ENCODE results near the gene PCNX1. TPM values are rescaled to one million over a fixed set of nuclear protein-coding genes. Genes with fewer than 3 reads are reported as not detected.
"Not testable (repeated sequence)": the region's sequence is repeated elsewhere in the genome, so short reads cannot be mapped to it uniquely, and the experiment has no call there.

The PCNX1 gene
- polyA plus RNA-seq, 1 donor from 2014 or later = 5.6 TPM

DNA sequence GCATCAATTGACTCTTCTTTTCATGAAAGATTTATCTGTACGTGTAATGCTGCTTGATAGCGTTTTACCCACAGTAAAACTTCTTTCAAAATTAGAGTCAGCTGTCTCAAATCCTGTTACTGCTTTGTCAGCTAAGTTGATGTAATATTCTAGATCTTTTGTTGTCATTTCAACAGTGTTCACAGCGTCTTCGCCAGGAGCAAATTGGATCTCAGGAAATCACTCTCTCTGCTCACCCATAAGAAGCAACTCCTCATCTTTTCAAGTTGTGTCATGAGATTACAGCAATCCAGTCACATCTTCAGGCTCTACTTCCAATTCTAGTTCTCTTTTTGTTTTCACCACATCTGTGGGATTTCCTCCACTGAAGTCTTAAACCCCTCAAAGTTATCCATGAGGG lies 9.5 kb downstream of the PCNX1 start:
- Mint-ChIP-seq H3K36me3 (peaks cover 4% of the 10 kb centered on the region), H3K4me1 (peaks cover 36 to 56% (median 50%) of the 10 kb centered on the region in 3 donors), H3K27me3 (no peaks in the 10 kb centered on the region), H3K4me3 (peak overlapping the region in 1 of 4 donors; percentile 5), H3K9me3 (no peaks in the 10 kb centered on the region), H3K27ac (peak overlapping the region; percentile 2 to 84 (median 54))

DNA sequence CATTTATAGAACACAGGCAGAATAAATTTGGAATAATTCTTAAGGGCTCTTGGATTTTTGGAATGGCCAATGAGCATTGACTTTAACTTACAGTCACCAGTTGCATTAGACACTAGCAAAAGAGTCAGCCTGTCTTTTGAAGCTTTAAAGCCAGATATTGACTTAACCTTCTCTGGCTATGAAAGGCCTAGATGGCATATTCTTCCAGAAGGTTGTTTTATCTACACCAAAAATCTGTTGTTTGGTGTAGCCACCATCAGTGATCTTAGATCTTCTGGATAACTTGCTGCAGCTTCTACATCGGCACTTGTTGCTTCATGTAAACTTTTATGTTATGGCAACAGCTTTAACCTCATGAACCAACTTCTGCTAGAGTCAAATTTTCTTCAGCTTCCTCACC lies 10.4 kb downstream of the PCNX1 start:
- Mint-ChIP-seq H3K27ac (peak overlapping the region in 1 of 3 donors; percentile 84), H3K4me3 (peak overlapping the region in 1 of 4 donors; percentile 5), H3K36me3 (peaks cover 4% of the 10 kb centered on the region), H3K4me1 (peaks cover 36 to 56% (median 49%) of the 10 kb centered on the region in 3 donors), H3K27me3 (no peaks in the 10 kb centered on the region), H3K9me3 (no peaks in the 10 kb centered on the region)

DNA sequence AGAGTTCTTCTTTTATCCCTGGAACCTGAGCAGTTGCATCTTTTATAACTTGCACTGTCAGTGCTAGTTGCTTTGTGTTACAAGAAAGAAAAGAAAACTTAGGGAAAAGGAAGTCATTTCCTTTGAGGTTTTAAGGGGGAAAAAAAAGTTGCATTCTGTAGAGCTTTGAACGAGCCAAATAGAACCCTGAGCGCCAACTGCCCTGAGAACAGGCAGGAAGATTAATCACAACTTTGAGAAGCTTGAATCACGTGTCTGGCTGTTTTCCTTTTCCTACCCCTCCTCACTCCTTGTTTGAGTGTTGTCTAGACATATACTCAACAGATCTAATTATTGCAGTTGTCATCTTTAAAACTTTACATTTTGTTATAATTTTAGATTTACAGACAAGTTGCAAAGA lies 12.5 kb downstream of the PCNX1 start:
- peak overlapping the region in 1 of 4 donors; percentile 21 for H3K4me3 Mint-ChIP-seq
- no peaks in the 10 kb centered on the region for H3K27me3 Mint-ChIP-seq
- H3K4me1 Mint-ChIP-seq = peaks cover 45 to 63% (median 55%) of the 10 kb centered on the region in 3 donors
- no peaks in the 10 kb centered on the region for H3K9me3 Mint-ChIP-seq
- peaks cover 4% of the 10 kb centered on the region for H3K36me3 Mint-ChIP-seq
- no peak overlapping the region for H3K27ac Mint-ChIP-seq

DNA sequence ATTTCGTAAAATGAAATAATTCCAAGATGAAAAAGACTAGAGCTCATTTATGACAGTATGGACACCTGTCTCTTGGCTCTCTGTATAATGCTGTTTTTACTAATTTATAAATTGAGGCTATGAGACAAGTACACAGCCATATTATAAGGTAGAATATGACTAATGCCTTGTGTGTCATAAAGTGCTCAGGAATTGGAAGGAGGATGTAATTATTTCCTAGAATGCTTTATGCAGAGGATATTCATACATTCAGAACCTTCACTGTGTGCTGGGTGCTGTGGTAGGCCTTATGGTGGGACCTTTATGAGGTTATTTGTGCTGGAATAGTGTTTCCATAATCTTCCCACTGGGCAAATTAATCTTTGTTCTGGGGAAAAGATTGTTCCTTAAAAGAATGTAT lies 13.3 kb downstream of the PCNX1 start:
- H3K27ac Mint-ChIP-seq = no peak overlapping the region

DNA sequence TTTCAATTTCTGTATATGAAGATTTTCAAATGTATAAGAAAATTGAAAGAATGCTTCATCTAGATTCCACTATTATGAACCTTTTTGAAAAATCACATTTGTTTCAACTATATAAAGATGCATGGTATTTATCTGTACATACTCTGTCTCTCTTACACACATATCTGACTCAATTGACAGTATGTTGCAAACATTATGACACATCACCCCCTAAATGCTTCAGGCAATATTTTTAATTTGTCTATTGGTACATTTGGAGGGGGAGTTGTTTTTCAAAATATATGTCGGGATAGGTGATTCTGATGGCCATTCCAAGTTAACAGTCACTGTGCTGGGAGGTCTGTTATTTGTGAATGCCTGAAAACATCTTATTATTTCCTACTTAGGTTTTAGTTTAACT lies 14.4 kb downstream of the PCNX1 start:
- peaks cover 4% of the 10 kb centered on the region for H3K36me3 Mint-ChIP-seq
- no peak overlapping the region for H3K4me3 Mint-ChIP-seq
- peaks cover 43 to 65% (median 57%) of the 10 kb centered on the region in 3 donors for H3K4me1 Mint-ChIP-seq
- H3K27me3 Mint-ChIP-seq = no peaks in the 10 kb centered on the region
- H3K9me3 Mint-ChIP-seq = no peaks in the 10 kb centered on the region
- H3K27ac Mint-ChIP-seq = no peak overlapping the region

More for the DNA sequence above, 13.3 kb downstream of the PCNX1 start:
- Mint-ChIP-seq H3K4me3 (no peak overlapping the region), H3K9me3 (no peaks in the 10 kb centered on the region), H3K4me1 (peaks cover 45 to 63% (median 55%) of the 10 kb centered on the region in 3 donors), H3K27me3 (no peaks in the 10 kb centered on the region), H3K36me3 (peaks cover 4% of the 10 kb centered on the region)

DNA sequence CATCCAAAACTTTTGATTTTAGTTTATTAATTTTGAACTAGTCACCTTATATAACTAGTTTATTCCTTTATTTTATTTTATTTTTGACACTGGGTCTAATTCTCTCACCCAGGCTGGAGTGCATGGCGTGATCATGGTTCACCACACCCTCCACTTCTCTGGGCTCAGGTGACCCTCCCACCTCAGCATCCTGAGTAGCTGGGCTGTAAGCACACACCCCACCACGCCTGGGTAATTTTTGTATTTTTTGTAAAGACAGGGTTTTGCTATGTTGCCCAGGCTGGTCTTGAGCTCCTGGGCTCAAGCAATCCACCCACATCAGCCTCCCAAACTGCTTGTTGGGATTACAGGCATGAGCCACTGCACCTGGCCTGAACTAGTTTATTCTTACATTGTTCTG lies 17.3 kb downstream of the PCNX1 start:
- peaks cover 35 to 56% (median 45%) of the 10 kb centered on the region in 3 donors for H3K4me1 Mint-ChIP-seq
- H3K36me3 Mint-ChIP-seq = no peaks in the 10 kb centered on the region
- H3K27ac Mint-ChIP-seq = no peak overlapping the region
- no peaks in the 10 kb centered on the region for H3K9me3 Mint-ChIP-seq
- no peaks in the 10 kb centered on the region for H3K27me3 Mint-ChIP-seq
- H3K4me3 Mint-ChIP-seq = peak overlapping the region in 1 of 4 donors; percentile 55

DNA sequence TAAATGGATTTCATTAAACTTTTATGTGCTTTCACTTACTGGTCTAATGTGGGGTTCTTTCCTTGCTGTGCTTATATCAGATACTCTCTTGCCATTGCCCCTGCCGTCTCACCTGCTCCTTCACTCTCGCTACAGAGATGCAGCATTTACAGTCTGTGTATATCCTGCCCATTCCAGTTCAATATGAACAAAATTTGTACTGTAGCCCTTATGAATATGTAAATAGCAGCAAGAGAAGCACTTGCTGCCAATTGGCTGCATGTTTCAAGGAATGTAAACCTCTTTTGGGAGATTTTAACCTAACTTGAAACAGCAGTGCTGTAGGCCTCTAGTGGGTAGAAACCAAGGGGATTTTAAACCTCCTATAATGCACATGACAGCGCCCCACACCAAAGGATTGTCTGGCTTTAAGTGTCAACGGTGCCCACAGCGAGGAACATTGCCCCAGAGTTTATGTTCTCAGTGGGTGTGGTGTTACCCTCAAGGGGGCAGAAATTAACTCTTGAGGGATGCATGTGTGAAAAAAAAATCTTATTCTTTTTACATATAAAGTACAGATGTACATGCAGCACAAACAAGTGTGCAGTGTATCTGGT lies 19.1 kb downstream of the PCNX1 start:
- Mint-ChIP-seq H3K36me3 (no peaks in the 10 kb centered on the region), H3K27me3 (no peaks in the 10 kb centered on the region), H3K4me3 (peak overlapping the region in 1 of 4 donors; percentile 50), H3K4me1 (peaks cover 27 to 38% (median 37%) of the 10 kb centered on the region in 3 donors), H3K27ac (no peak overlapping the region), H3K9me3 (no peaks in the 10 kb centered on the region)

DNA sequence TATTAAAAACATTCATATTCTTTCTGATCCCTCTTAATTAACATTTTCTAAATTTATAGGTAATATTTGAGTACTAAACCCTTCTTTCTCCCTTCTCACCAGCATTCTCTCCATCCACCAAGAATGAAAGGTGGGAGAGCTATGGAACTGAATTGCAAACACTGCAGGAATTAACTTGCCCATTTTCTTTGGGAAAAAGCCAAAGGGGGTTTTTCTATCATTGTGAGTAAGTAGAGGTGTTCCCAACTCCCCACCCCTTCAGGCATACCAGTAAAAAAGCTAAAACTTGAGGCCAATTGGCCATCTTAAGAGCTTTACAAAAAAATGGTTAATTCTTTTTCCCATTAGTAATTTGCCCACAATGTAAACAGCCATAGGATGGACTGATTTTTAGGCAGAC lies 23.7 kb downstream of the PCNX1 start:
- Mint-ChIP-seq H3K4me1 (peaks cover 21 to 40% (median 33%) of the 10 kb centered on the region in 3 donors), H3K27ac (no peak overlapping the region), H3K27me3 (no peaks in the 10 kb centered on the region)

DNA sequence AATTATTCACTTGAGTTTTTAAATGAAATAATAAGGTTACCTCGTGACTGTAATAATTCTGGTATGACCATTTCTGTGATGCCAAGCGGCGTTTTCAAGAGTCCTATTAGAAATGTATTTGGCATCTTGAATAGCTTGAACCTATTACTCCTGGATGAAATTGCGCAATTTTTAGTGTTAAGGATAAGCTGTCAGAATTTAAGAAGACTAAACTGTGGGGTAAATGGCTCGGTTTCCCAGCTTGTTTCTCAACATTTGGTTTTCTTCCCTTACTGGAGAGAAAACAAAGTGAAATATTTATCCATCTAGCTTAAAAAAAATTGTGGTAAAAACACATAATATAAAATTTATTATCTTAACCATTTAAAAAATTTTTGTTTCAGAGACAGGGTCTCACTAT lies 26.8 kb downstream of the PCNX1 start:
- Mint-ChIP-seq H3K27me3 (no peaks in the 10 kb centered on the region), H3K27ac (no peak overlapping the region), H3K9me3 (no peaks in the 10 kb centered on the region), H3K4me1 (peaks cover 20 to 31% (median 30%) of the 10 kb centered on the region in 3 donors), H3K36me3 (no peaks in the 10 kb centered on the region), H3K4me3 (no peak overlapping the region)

More for the DNA sequence above, 23.7 kb downstream of the PCNX1 start:
- no peak overlapping the region for H3K4me3 Mint-ChIP-seq
- H3K9me3 Mint-ChIP-seq = no peaks in the 10 kb centered on the region
- H3K36me3 Mint-ChIP-seq = no peaks in the 10 kb centered on the region

DNA sequence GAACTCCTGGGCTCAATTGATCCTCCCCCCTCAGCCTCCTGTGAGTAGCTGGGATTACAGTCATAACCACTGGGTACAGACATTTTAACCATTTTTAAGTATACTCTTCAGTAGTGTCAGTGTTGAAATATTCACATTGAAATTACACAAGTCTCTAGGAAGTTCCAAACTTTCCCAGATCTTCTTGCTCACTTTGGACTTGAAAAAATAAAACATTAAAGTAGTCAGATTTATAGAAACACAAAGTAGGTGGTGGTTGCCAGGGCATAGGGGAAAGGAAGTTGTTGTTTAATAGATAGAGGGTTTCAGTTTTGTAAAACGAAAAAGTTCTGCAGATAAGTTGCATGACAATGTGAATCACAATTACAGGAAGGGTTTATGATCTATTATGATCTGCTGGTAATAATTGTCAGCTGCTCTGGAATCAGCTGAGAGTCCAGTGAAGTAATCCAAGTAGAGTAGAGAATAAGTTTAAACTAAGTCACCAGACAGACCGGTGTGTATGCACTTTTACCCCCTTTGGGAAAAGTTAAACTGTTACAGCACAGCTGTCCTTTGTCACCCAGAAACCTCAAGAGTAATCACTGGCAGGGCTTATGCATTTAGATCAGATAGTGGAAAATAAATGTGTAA lies 27.4 kb downstream of the PCNX1 start:
- Mint-ChIP-seq H3K4me3 (peak overlapping the region in 1 of 4 donors; percentile 9), H3K36me3 (peaks cover 2% of the 10 kb centered on the region), H3K4me1 (peaks cover 26 to 31% (median 27%) of the 10 kb centered on the region in 3 donors), H3K27ac (peak overlapping the region; percentile 14 to 72 (median 44)), H3K9me3 (peaks cover 0 to 3% (median 0%) of the 10 kb centered on the region in 3 donors), H3K27me3 (no peaks in the 10 kb centered on the region)

DNA sequence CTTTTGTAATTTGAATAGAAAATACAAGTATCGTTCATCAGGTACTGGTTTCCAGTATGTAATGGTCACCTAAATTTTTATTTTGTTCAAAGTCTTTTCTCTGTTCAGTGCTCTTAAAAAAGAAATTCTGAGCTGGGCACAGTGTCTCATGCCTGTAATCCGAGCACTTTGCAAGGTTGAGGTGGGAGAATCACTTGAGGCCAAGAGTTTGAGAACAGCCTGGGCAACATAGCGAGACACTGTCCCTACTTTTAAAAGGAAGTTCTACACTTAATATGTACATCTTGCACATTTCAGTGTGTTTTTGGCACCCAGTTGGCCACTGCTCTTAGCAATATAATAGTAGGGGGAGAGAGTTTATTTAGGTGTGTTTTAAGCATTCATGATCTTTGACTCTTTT lies 27.9 kb downstream of the PCNX1 start:
- Mint-ChIP-seq H3K27ac (no peak overlapping the region), H3K9me3 (peaks cover 0 to 3% (median 0%) of the 10 kb centered on the region in 3 donors), H3K4me1 (peaks cover 25 to 30% (median 27%) of the 10 kb centered on the region in 3 donors), H3K36me3 (peaks cover 2% of the 10 kb centered on the region), H3K4me3 (no peak overlapping the region), H3K27me3 (no peaks in the 10 kb centered on the region)

DNA sequence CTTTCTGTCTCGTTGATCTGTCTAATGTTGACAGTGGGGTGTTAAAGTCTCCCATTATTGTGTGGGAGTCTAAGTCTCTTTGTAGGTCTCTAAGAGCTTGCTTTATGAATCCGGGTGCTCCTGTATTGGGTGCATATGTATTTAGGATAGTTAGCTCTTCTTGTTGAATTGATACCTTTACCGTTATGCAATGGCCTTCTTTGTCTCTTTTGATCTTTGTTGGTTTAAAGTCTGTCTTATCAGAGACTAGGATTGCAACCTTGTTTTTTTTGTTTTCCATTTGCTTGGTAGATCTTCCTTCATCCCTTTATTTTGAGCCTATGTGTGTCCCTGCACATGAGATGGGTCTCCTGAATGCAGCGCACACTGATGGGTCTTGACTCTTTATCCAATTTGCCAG lies 32.4 kb downstream of the PCNX1 start:
- H3K36me3 Mint-ChIP-seq = peaks cover 19% of the 10 kb centered on the region
- peak overlapping the region in 1 of 4 donors; percentile 0 for H3K4me3 Mint-ChIP-seq
- H3K4me1 Mint-ChIP-seq = peaks cover 18 to 20% (median 19%) of the 10 kb centered on the region in 3 donors
- H3K9me3 Mint-ChIP-seq = peaks cover 5 to 17% (median 16%) of the 10 kb centered on the region in 3 donors
- not testable (repeated sequence) for H3K27me3 Mint-ChIP-seq
- peak overlapping the region in 1 of 3 donors; percentile 65 for H3K27ac Mint-ChIP-seq

DNA sequence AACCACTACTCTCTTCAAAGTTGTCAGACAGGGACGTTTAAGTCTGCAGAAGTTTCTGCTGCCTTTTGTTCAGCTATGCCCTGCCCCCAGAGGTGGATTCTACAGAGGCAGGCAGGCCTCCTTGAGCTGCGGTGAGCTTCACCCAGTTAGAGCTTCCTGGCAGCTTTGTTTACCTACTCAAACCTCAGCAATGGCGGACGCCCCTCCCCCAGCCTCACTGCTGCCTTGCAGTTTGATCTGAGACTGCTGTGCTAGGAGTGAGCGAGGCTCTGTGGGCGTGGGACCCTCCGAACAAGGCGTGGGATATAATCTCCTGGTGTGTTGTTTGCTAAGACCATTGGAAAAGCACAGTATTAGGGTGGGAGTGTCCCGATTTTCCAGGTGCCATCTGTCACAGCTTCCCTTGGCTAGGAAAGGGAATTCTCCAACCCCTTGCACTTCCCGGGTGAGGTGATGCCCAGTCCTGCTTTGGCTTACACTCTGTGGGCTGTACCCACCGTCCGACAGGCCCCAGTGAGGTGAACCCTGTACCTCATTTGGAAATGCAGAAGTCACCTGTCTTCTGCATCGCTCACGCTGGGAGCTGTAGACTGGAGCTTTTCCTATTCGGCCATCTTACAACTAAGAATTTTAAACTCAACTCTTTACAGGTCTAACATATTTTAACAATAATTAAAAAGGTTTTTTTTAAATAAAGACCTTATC lies 34.5 kb downstream of the PCNX1 start:
- Mint-ChIP-seq H3K36me3 (peaks cover 21% of the 10 kb centered on the region), H3K9me3 (peaks cover 6 to 26% (median 17%) of the 10 kb centered on the region in 3 donors), H3K4me3 (peak overlapping the region in 2 of 4 donors; percentile 71 to 81), H3K4me1 (peaks cover 10 to 15% (median 13%) of the 10 kb centered on the region in 3 donors)
- H3K27ac Mint-ChIP-seq, H3K27me3 Mint-ChIP-seq: not testable (repeated sequence)

DNA sequence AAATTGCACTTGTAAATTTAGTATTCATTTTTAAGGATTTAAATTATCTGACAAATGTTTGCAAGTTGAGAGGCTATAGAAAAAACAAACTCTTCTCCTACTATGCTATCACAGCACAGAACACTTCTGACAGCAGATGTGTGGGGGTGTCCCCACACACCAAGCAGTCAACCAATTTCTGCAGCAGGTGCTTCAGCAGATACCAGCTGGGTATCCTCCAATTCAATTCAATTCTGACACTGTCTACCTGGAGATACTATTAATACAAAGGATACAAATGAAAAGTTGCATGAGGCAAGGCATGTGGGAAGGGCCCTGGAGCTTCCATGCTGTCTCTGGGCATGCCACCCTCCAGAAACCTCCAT lies 35.1 kb downstream of the PCNX1 start:
- H3K36me3 Mint-ChIP-seq = peaks cover 26% of the 10 kb centered on the region
- no peak overlapping the region for H3K4me3 Mint-ChIP-seq
- peaks cover 7 to 32% (median 20%) of the 10 kb centered on the region in 3 donors for H3K9me3 Mint-ChIP-seq
- H3K4me1 Mint-ChIP-seq = peaks cover 10 to 15% (median 12%) of the 10 kb centered on the region in 3 donors
- no peaks in the 10 kb centered on the region for H3K27me3 Mint-ChIP-seq
- H3K27ac Mint-ChIP-seq = no peak overlapping the region

DNA sequence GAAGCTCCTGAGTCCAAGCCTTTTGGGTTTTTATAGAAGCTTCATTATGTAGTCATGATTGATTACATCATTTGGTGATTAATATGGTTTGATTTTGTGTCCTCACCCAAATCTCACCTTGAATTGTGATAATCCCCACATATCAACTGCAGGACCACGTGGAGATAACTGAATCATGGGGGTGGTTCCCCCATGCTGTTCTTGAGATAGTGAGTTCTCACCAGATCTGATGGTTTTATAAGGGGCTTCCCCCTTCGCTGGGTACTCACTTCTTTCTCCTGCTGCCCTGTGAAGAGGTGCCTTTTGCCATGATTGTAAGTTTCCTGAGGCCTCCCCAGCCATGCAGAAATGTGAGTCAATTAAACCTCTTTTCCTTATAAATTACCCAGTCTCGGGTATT lies 35.5 kb downstream of the PCNX1 start:
- H3K27ac Mint-ChIP-seq, H3K27me3 Mint-ChIP-seq: not testable (repeated sequence)
- peaks cover 9 to 13% (median 10%) of the 10 kb centered on the region in 3 donors for H3K4me1 Mint-ChIP-seq
- peaks cover 29% of the 10 kb centered on the region for H3K36me3 Mint-ChIP-seq
- H3K9me3 Mint-ChIP-seq = peaks cover 10 to 35% (median 23%) of the 10 kb centered on the region in 3 donors
- H3K4me3 Mint-ChIP-seq = peak overlapping the region in 1 of 4 donors; percentile 34
